SW 1271 (cell line): ENCODE measurements around the gene LONP2.
"Not testable (repeated sequence)": the region's sequence is repeated elsewhere in the genome, so short reads cannot be mapped to it uniquely, and the experiment has no call there.

Source experiments
- DNase-seq, 2 experiments: peaks; one replicate each; lab custom pipeline; 2025; lab: John Stamatoyannopoulos, UW

LONP2 gene

GRCh38 chr16:48235058-48235555 lies 9.0 kb upstream of the LONP2 start:
- DNase-seq, result no peak

GRCh38 chr16:48235556-48236136 lies 8.5 kb upstream of the LONP2 start:
- DNase-seq, result no peak

- DNase-seq, result no peak
These were observed 7.8 kb upstream of the LONP2 start for GRCh38 chr16:48236286-48236685.

DNA sequence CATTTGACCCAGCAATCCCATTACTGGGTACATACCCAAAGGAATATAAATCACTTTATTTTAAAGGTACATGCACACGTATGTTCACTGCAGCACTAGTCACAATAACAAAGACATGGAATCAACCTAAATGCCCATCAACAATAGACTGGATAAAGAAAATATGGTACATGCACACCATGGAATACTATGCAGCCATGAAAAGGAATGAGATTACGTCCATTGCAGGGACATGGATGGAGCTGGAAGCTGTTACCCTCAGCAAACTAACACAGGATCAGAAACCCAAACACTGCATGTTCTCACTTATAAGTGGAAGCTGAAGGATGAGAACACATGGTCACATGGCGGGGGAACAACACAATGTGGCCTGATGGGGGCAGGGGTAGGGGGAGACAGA lies 4.0 kb upstream of the LONP2 start:
- not testable (repeated sequence) for DNase-seq

- DNase-seq, result no peak
These were observed 729 bp downstream of the LONP2 start for GRCh38 chr16:48244863-48245195.

DNA sequence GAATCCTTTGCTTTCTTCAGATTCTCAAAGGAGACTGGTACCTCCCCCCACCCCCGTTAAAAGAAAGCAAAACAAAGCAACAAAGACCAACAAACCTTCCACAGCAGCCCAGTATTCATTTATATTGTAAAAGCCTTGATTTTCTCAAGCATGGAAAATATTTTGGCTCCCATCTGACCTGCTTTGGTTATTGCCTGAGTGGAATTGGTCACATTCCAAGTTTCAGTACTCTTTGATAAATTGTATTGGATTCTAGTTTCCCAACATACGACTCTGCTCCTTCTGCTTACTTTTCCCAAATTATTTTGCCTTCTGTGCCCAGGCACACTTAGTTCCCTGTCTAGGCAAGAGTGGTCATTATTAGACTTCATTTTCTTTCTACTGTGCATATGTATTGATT lies 2.0 kb downstream of the LONP2 start:
- no peak for DNase-seq

- no peak for DNase-seq
These were observed 3.2 kb downstream of the LONP2 start, which contains the start of gene ABCC11 for GRCh38 chr16:48247311-48247710. Gene ABCC11, minus strand, starts transcription at chr16:48247539. Its CDS starts 15,618 bp downstream, at chr16:48231921.

GRCh38 chr16:48250520-48251278 lies 6.6 kb downstream of the LONP2 start:
- DNase-seq, result no peak

GRCh38 chr16:48252013-48252412 lies 7.9 kb downstream of the LONP2 start:
- no peak for DNase-seq

GRCh38 chr16:48256579-48257177 lies 12.6 kb downstream of the LONP2 start:
- DNase-seq, result no peak

- no peak for DNase-seq
These were observed 17.5 kb downstream of the LONP2 start for GRCh38 chr16:48261569-48261968.

GRCh38 chr16:48262631-48263030 lies 18.5 kb downstream of the LONP2 start:
- DNase-seq, result no peak

DNA sequence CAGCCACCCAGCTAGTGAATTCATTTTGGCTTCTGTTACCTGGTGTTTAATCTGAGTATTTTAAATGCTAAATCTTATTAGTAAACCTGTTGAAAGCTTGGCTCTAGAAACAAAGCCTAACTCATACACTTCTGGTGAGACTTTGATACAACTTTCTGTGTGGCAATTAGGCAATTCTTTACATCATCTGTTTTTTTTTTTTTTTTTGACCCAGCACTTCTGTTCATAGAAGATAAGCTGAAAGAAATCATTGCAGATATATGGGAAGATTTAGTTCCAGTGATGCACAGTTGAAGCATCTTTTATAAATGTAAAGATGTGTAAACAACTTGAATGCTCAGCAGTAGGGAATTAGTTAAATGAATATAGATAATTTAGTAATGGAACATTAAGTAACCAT lies 24.9 kb downstream of the LONP2 start:
- no peak for DNase-seq

DNA sequence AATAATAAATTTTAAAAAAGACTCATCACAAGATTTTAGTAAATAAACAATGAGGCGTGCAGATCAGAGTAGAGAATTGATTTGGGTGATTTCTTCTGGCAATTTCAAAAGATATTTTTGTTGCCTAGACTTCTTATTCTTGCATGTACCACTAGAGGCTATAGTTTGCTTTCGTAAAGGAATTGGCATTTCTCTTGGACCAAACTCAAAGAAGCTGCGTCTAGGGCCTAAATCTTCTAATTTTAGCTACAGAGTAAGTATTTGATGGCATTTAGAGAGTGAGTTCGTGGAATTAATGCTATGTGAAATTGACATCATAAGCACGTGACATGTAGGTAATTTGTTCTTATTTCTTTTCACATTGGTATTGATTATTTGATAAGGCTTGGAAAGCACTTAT lies 27.6 kb downstream of the LONP2 start:
- no peak for DNase-seq

DNA sequence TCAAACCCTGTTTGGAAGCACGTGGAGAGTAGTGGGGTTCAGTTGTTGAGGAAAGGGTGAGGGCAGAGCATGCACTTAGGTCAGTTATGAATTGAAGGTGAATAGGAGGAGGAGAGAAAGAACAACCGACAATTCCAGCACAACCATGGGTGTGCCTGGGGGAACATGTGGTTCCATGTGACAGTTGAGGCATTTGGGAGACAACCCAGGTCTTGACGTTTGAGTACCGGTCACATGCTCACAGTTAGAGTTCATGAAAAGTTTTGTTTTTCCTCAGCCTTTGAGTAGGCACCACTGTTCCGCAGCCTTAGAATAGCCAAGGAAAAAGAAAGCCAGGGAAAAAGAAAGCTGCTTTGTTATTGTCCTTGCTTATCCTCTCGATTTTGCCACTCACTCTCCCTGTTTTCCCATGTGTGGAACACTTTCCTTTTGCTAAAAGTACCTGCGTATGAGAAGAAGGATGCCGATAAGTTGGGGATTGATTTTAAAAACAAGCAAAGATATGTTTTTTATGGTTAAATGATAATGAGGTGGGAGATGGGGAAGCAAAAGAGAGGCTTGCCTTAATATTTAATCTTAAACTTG lies 28.8 kb downstream of the LONP2 start:
- no peak for DNase-seq

- no peak for DNase-seq
These were observed 30.4 kb downstream of the LONP2 start for GRCh38 chr16:48274476-48274875.

DNA sequence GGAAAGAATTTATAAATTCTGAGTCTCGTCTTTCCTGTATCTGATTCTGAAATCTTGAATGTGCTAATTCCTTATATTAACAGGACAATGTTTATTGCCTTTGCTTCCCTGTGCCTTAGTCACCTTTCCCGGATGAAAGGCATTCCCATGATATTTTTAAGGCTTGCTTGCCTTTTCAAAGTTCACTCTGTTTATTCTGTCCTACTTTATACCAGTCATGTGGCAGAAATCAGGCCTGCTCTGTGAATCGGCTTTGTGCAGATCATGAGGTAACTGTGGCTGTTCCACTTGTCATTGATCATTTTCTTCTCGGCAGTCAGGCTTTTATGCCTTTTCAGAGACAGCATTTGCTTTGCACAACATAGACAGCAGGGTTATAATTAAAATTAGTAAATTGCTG lies 32.0 kb downstream of the LONP2 start:
- no peak for DNase-seq

- no peak for DNase-seq
These were observed 33.1 kb downstream of the LONP2 start for GRCh38 chr16:48277158-48277557.

DNA sequence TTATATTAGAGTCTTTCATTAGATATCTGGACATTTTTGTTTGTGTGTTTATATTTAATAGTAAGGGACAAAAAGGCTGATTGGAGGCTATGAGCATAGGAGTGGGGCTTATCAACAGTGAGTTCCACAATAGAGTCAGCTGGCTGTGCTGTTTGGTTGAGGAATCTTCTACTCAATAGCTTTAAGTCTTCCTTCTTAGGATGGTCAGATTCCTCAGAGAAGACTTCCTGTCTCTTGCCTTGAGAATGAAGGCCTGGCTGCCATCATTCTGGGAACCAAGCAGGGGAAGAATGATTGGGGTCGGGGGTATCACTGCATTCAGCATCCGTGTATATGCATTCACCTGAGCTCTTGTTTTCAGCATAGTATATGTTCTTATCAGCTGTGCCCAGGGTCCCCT lies 35.1 kb downstream of the LONP2 start:
- DNase-seq, result no peak

- no peak for DNase-seq
These were observed 36.4 kb downstream of the LONP2 start for GRCh38 chr16:48280546-48280945.

GRCh38 chr16:48282636-48283263 lies 38.6 kb downstream of the LONP2 start:
- DNase-seq, result no peak

DNA sequence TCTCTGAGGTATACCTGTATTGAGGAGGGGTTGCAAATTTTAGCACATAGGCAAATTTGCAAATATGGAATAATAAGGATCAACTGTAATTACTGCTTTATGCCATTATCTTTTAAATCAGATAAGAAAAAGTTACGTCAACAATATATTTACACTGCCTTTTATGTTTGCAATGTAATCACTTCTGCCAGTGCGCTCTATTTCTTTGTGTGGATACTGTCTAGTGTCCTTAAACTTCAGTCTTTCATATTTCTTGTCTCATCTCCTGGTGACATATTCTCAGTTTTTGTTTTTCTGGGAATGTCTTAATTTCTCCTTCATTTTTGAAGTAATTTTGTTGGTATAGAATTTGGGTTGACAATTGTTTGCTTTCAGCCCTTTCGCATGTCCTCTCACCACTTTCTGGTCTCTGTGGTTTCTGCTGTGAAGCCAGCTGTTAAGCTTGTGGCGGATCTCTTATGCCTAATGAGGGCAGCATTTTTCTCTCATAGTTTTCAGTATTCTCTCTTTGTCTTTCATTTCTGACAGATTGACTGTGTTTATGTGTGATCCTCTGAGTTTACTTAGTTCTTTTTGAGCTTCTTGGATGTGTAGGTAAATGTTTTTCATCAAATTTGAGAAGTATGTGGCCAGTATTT lies 40.8 kb downstream of the LONP2 start:
- DNase-seq, result no peak
